GM18870 (cell line): ENCODE measurements around the gene LSM14A.

Experiments
- ATAC-seq: cut with Tn5 transposase; IDR thresholded peaks from one replicate; pipeline ENCODE4 v1.9.1; 2021; ENCODE audit warnings: moderate library complexity; ENCODE audit not compliant: unreplicated experiment

The LSM14A gene

DNA sequence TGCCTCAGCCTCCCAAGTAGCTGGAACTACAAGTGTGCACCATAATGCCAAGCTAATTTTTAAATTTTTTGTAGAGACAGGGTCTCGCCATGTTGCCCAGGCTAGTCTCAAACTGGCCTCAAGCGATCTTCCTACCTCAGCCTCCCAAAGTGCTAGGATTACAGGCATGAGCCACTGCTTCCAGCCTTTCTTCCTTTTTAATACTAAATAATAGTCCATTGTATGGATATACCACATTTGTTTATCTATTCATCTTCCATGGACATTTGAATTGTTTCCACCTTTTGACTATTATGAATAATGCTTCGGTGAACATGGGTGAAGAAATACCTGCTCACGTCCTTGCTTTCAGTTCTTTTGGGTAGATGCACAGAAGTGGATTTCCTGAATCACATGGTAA, 106.5 kb downstream of the LSM14A start:
- no peak for ATAC-seq
